Hematopoietic multipotent progenitor cell treated with erythropoietin and hydrocortisone succinate and interleukin-3 and kit ligand, for 6 days (in vitro differentiated cells): Measurements from ENCODE around the gene KANTR.

Source experiments
- DNase-seq: peaks from one replicate; pipeline ENCODE4 v3.0.0-alpha.2; 2015

The KANTR gene

GRCh38 chrX:53081925-53082772, 11.8 kb upstream of the KANTR start, which contains the start of gene TSPYL2:
Gene TSPYL2 (plus strand): TSS chrX:53082367. CDS start chrX:53082499, 132 bp downstream.
- DNase-seq: peak; percentile 91

- DNase-seq: no peak
Observed at GRCh38 chrX:53082773-53083616, 10.9 kb upstream of the KANTR start.

GRCh38 chrX:53084043-53084570, 9.8 kb upstream of the KANTR start:
- no peak for DNase-seq

- no peak for DNase-seq
Observed at GRCh38 chrX:53084863-53085262, 9.1 kb upstream of the KANTR start.

GRCh38 chrX:53085661-53086229, 8.2 kb upstream of the KANTR start:
- DNase-seq: no peak

GRCh38 chrX:53086464-53086863, 7.5 kb upstream of the KANTR start:
- DNase-seq: no peak

GRCh38 chrX:53087388-53087831, 6.5 kb upstream of the KANTR start:
- no peak for DNase-seq

- peak; percentile 48 for DNase-seq
Observed at GRCh38 chrX:53088136-53088974, 5.6 kb upstream of the KANTR start.

- peak; percentile 64 for DNase-seq
Observed at GRCh38 chrX:53089224-53089842, 4.6 kb upstream of the KANTR start.

- DNase-seq: no peak
Observed at GRCh38 chrX:53089925-53090324, 4.0 kb upstream of the KANTR start.

GRCh38 chrX:53091354-53091753, 2.6 kb upstream of the KANTR start:
- DNase-seq: no peak

GRCh38 chrX:53093177-53093655, 726 bp upstream of the KANTR start:
- peak; percentile 89 for DNase-seq

GRCh38 chrX:53094582-53094905, 602 bp downstream of the KANTR start:
- no peak for DNase-seq

GRCh38 chrX:53095796-53096195, 1.9 kb downstream of the KANTR start:
- no peak for DNase-seq

- no peak for DNase-seq
Observed at GRCh38 chrX:53114864-53115549, 21.1 kb downstream of the KANTR start.

GRCh38 chrX:53115550-53115874, 21.6 kb downstream of the KANTR start:
- DNase-seq: no peak

GRCh38 chrX:53116101-53116500, 22.2 kb downstream of the KANTR start:
- DNase-seq: no peak

GRCh38 chrX:53122013-53122412, 28.1 kb downstream of the KANTR start:
- DNase-seq: no peak

GRCh38 chrX:53125506-53125905, 31.6 kb downstream of the KANTR start:
- DNase-seq: no peak

GRCh38 chrX:53126377-53126776, 32.4 kb downstream of the KANTR start:
- no peak for DNase-seq

- DNase-seq: no peak
Observed at GRCh38 chrX:53128097-53128749, 34.3 kb downstream of the KANTR start.
